GOT3 (cell line): ENCODE measurements around the gene ARHGEF16.

Experiments
- DNase-seq: peaks from one replicate; lab custom pipeline; 2025; ENCODE audit warnings: mixed read lengths; lab: John Stamatoyannopoulos, UW

The ARHGEF16 gene

GRCh38 chr1:3502641-3503524 lies 48.4 kb downstream of the ARHGEF16 start:
- DNase-seq = no peak

- DNase-seq = no peak
Observed at GRCh38 chr1:3503525-3503886, 49.0 kb downstream of the ARHGEF16 start.

- peak; percentile 69 for DNase-seq
Observed at GRCh38 chr1:3504151-3504821, 49.8 kb downstream of the ARHGEF16 start.

- no peak for DNase-seq
Observed at GRCh38 chr1:3504822-3505153, 50.3 kb downstream of the ARHGEF16 start.

GRCh38 chr1:3505161-3505560 lies 50.7 kb downstream of the ARHGEF16 start:
- no peak for DNase-seq

GRCh38 chr1:3506041-3506440 lies 51.6 kb downstream of the ARHGEF16 start:
- no peak for DNase-seq

- DNase-seq = no peak
Observed at GRCh38 chr1:3506943-3507342, 52.5 kb downstream of the ARHGEF16 start.

- DNase-seq = no peak
Observed at GRCh38 chr1:3507636-3508275, 53.3 kb downstream of the ARHGEF16 start.

GRCh38 chr1:3508757-3509415 lies 54.4 kb downstream of the ARHGEF16 start:
- DNase-seq = no peak

- DNase-seq = no peak
Observed at GRCh38 chr1:3509721-3510120, 55.3 kb downstream of the ARHGEF16 start.

- no peak for DNase-seq
Observed at GRCh38 chr1:3510136-3510955, 55.9 kb downstream of the ARHGEF16 start.

- DNase-seq = no peak
Observed at GRCh38 chr1:3510956-3511250, 56.4 kb downstream of the ARHGEF16 start.

GRCh38 chr1:3511306-3511705 lies 56.8 kb downstream of the ARHGEF16 start:
- DNase-seq = no peak

GRCh38 chr1:3511856-3512255 lies 57.4 kb downstream of the ARHGEF16 start:
- DNase-seq = no peak

GRCh38 chr1:3514404-3514803 lies 59.9 kb downstream of the ARHGEF16 start:
- no peak for DNase-seq

- DNase-seq = no peak
Observed at GRCh38 chr1:3515272-3515671, 60.8 kb downstream of the ARHGEF16 start.

GRCh38 chr1:3515774-3516480 lies 61.5 kb downstream of the ARHGEF16 start:
- DNase-seq = peak; percentile 12

GRCh38 chr1:3516481-3516869 lies 62.0 kb downstream of the ARHGEF16 start:
- DNase-seq = no peak

- DNase-seq = no peak
Observed at GRCh38 chr1:3516911-3517675, 62.6 kb downstream of the ARHGEF16 start.

- no peak for DNase-seq
Observed at GRCh38 chr1:3518256-3518655, 63.8 kb downstream of the ARHGEF16 start.
